K562 (cell line): ENCODE data around the gene CNOT2. TPM values are rescaled to one million over a fixed set of nuclear protein-coding genes. Genes with fewer than 3 reads are reported as not detected.
A peak's percentile ranks its signal among the peaks of the same experiment; 100 is the strongest.

ENCODE experiments used
- ATAC-seq: fragments of 200-7000 bp; cut with Tn5 transposase; 3 replicates; pipeline ENCODE4 v1.9.1; 2020; ENCODE audit warnings: moderate library complexity
- BruUV-seq: library from RNA; stranded (reverse); fragments of 400-500 nt; replicated peaks from 2 replicates; lab custom pipeline; 2021; lab: Mats Ljungman, UMichigan
- CTCF ChIA-PET: fragments of 300-600 bp; formaldehyde crosslinking; extraction: SDS; loops from one replicate; lab custom pipeline; 2021; ENCODE audit warnings: low intra/inter-chr PET ratio; lab: Yijun Ruan, JAX
- POLR2A ChIA-PET: fragments of 300-600, 350-650 bp; sonication (Branson Sonifier 250); formaldehyde crosslinking; extraction: SDS; loops from one replicate; lab custom pipeline; 2021; ENCODE audit warnings: antibody characterized with exemption, inconsistent platforms; lab: Yijun Ruan, JAX
- DNase-seq, 4 experiments: peaks; one replicate each; pipeline versions ENCODE4 v3.0.0 to v3.0.0-alpha.2; 2011 to 2018; ENCODE audit warnings: low spot score in 3 of 4, mixed read lengths in 3 of 4; ENCODE audit errors: extremely low read depth in 1 of 4
- FAIRE-seq: peaks from 2 replicates; lab custom pipeline; 2011; peaks lifted over from hg19 to GRCh38; lab: Jason Lieb, UNC
- H2AFZ ChIP-seq: 2 replicates; pipeline ENCODE4 v1.6.0; 2011; ENCODE audit warnings: low read depth, low read length, control low read depth, inconsistent platforms
- H3K27ac ChIP-seq: fragments of 200-600 bp; 3 replicates; pipeline ENCODE4 v1.8.0; 2011; ENCODE audit warnings: low read depth, mild to moderate bottlenecking, control low read depth, inconsistent platforms, low read length, moderate library complexity, mixed read lengths; ENCODE audit errors: extremely low read depth
- H3K27me3 ChIP-seq, 2 experiments: fragments of 300-600 bp in 1 of 2; 2 replicates in 1 of 2; 3 replicates in 1 of 2; pipeline versions ENCODE4 v1.6.0 to v1.8.0; 2011; ENCODE audit warnings: inconsistent platforms in 2 of 2, low read length in 2 of 2, mild to moderate bottlenecking in 1 of 2, mixed read lengths in 1 of 2, moderate library complexity in 1 of 2; ENCODE audit not compliant: control insufficient read depth in 2 of 2, insufficient read depth in 2 of 2
- H3K36me3 ChIP-seq: fragments of 300-600 bp; 3 replicates; pipeline ENCODE4 v1.8.0; 2011; ENCODE audit warnings: mild to moderate bottlenecking, low read length, inconsistent platforms; ENCODE audit not compliant: control insufficient read depth, insufficient read depth
- H3K4me1 ChIP-seq, 2 experiments: fragments of 200-600 bp in 1 of 2; replicated peaks in 1 of 2; 2 replicates in 1 of 2; 3 replicates in 1 of 2; pipeline versions ENCODE4 v1.5.1 to v1.8.0; 2011; ENCODE audit warnings: inconsistent platforms in 2 of 2, low read length in 2 of 2, mild to moderate bottlenecking in 1 of 2, mixed read lengths in 1 of 2, moderate library complexity in 1 of 2; ENCODE audit not compliant: control insufficient read depth in 2 of 2, insufficient read depth in 2 of 2
- H3K4me2 ChIP-seq: 2 replicates; pipeline ENCODE4 v1.6.1; 2011; ENCODE audit warnings: low read length, control low read depth, inconsistent platforms, mixed read lengths; ENCODE audit not compliant: insufficient read depth
- H3K4me3 ChIP-seq: fragments of 200-600 bp; sonication (generic), shearing (Covaris generic); 2 replicates; pipeline ENCODE4 v1.5.1; 2016; ENCODE audit warnings: control low read depth, inconsistent platforms
- H3K79me2 ChIP-seq: fragments of 200-600 bp; 3 replicates; pipeline ENCODE4 v1.8.0; 2011; ENCODE audit warnings: low read length, inconsistent platforms; ENCODE audit not compliant: control insufficient read depth, insufficient read depth
- H3K9ac ChIP-seq, 2 experiments: 2 replicates each; pipeline versions ENCODE4 v1.6.0 to v1.6.1; 2011; ENCODE audit warnings: low read depth in 2 of 2, low read length in 2 of 2, control low read depth in 1 of 2, inconsistent platforms in 1 of 2, mild to moderate bottlenecking in 1 of 2, mixed read lengths in 1 of 2; ENCODE audit not compliant: insufficient read depth in 1 of 2
- H3K9me1 ChIP-seq: one replicate; pipeline ENCODE4 v1.6.0; 2011; ENCODE audit warnings: inconsistent platforms, mild to moderate bottlenecking, low read length, moderate library complexity; ENCODE audit not compliant: control insufficient read depth, insufficient read depth
- H3K9me3 ChIP-seq: replicated peaks from 2 replicates; pipeline ENCODE4 v1.5.1; 2011; ENCODE audit warnings: low read depth, low read length, inconsistent platforms; ENCODE audit not compliant: control insufficient read depth, insufficient read depth
- H4K20me1 ChIP-seq: replicated peaks from 2 replicates; pipeline ENCODE4 v1.6.1; 2011; ENCODE audit warnings: low read length, inconsistent platforms, mixed read lengths; ENCODE audit not compliant: control insufficient read depth, insufficient read depth
- BHLHE40 ChIP-seq: IDR thresholded peaks from 2 replicates; pipeline ENCODE4 v1.6.1; 2011; ENCODE audit warnings: low read length, improper control_type of control experiment
- MBD1 ChIP-seq: fragments of 250-450 bp; sonication (Bioruptor Pico); IDR thresholded peaks from 2 replicates; pipeline ENCODE4 v1.8.0; 2022; ENCODE audit warnings: inconsistent platforms
- PREB ChIP-seq: sonication (generic); formaldehyde crosslinking; IDR thresholded peaks from 2 replicates; pipeline ENCODE4 v1.8.1; 2023; ENCODE audit warnings: mild to moderate bottlenecking, missing genetic modification reagents
- RBM17 ChIP-seq: fragments of 200-400 bp; formaldehyde crosslinking; IDR thresholded peaks from 2 replicates; pipeline ENCODE4 v1.6.1; 2017; ENCODE audit warnings: low read depth, mild to moderate bottlenecking, low read length, borderline replicate concordance
- RCOR1 ChIP-seq, 2 experiments: IDR thresholded peaks; 2 replicates each; pipeline ENCODE4 v1.6.1; 2012; ENCODE audit warnings: low read depth in 2 of 2, low read length in 2 of 2, borderline replicate concordance in 1 of 2, improper control_type of control experiment in 1 of 2
- SIN3A ChIP-seq, 2 experiments: fragments of 150-350 bp in 1 of 2; IDR thresholded peaks; 2 replicates each; pipeline ENCODE4 v1.6.1; 2011 to 2016; ENCODE audit warnings: borderline replicate concordance in 2 of 2, low read depth in 2 of 2, low read length in 2 of 2, mild to moderate bottlenecking in 2 of 2, moderate library complexity in 2 of 2; ENCODE audit not compliant: control insufficient read depth in 1 of 2
- SREBF2 ChIP-seq: sonication (generic); formaldehyde crosslinking; IDR thresholded peaks from 2 replicates; pipeline ENCODE4 v1.4.0; 2020; ENCODE audit warnings: mild to moderate bottlenecking, missing genetic modification reagents
- TRIM28 ChIP-seq: fragments of 450-650 bp; IDR thresholded peaks from 2 replicates; pipeline ENCODE4 v1.6.1; 2017
- ZBTB11 ChIP-seq, 3 experiments: fragments of 200-800 bp in 1 of 3; fragments of 250-450 bp in 1 of 3; fragments of 450-650 bp in 1 of 3; sonication (Bioruptor Pico) in 1 of 3; sonication (Bioruptor generic) in 1 of 3; formaldehyde crosslinking in 1 of 3; IDR thresholded peaks; 2 replicates each; pipeline versions ENCODE4 v1.6.1 to v1.8.0; 2016 to 2022; ENCODE audit warnings: mild to moderate bottlenecking in 2 of 3, missing genetic modification characterization in 2 of 3, missing compliant biosample characterization in 1 of 3, moderate library complexity in 1 of 3
- ZNF561 ChIP-seq: fragments of 450-650 bp; formaldehyde crosslinking; conservative IDR thresholded peaks from 2 replicates; pipeline ENCODE4 v1.4.0; 2020; ENCODE audit warnings: mild to moderate bottlenecking, moderate library complexity
- ZNF79 ChIP-seq: fragments of 250-450 bp; sonication (Bioruptor Pico); IDR thresholded peaks from 2 replicates; pipeline ENCODE4 v1.4.0; 2020; ENCODE audit warnings: low read depth, mild to moderate bottlenecking, moderate library complexity
- WGBS: fragments of 100-300 bp; shearing (Covaris generic); methylation state at CpG from one replicate; pipeline ENCODE4 v1.1.6; 2016; ENCODE audit warnings: low coverage, mixed read lengths; ENCODE audit not compliant: insufficient coverage; ENCODE audit errors: missing lambda C conversion rate; 5-methylcytosine and 5-hydroxymethylcytosine counted together
- in situ Hi-C: fragments of 300-500 bp; cut with MboI; formaldehyde crosslinking; loops from 4 replicates; pipeline ENCODE4 v1.15.0; 2018; ENCODE audit warnings: inconsistent platforms, mixed read lengths
- intact Hi-C: fragments of 100-400 bp; cut with micrococcal nuclease; formaldehyde crosslinking; loops from 2 replicates; pipeline ENCODE4 v1.14.2; 2022
- polyA plus RNA-seq, 8 experiments: library from polyadenylated mRNA; depleted of rRNA in 4 of 8; stranded (reverse) in 5 of 8; unstranded in 3 of 8; fragments of >200 nt; fragmentation: Nextera tagmentation in 2 of 8; fragmentation: Illumina TruSeq in 1 of 8; extraction: Ambion mirVana in 2 of 8; extraction: Trizol in 1 of 8; gene quantifications; 2 replicates each; pipeline versions ENCODE4 v1.2.1 to v1.2.3, GENCODE V29; 2011 to 2014; ENCODE audit warnings: inconsistent platforms in 1 of 8, missing spikeins in 1 of 8
- total RNA-seq, 7 experiments: library from RNA; depleted of rRNA in 6 of 7; stranded (reverse); fragments of >200 nt in 6 of 7; fragmentation: Illumina TruSeq in 2 of 7; extraction: Trizol in 2 of 7; gene quantifications; 2 replicates each; pipeline versions ENCODE4 v1.2.1 to v1.2.3, GENCODE V29; 2011 to 2021; ENCODE audit warnings: low replicate concordance in 1 of 7

CNOT2 gene
- total and polyA plus RNA-seq, 9 of the 15 experiments (the other 6 are each of a cell fraction or from before 2014, with no cell fraction given), result 43.6 to 119 (median 84.4) TPM

GRCh38 chr12:70246580-70246979 is 3.3 kb downstream of the CNOT2 start (continued):
- no peak for TF ChIP-seq ZBTB11 (CRISPR knock-in tag; IDR thresholded peaks at IDR 0.05)
- TF ChIP-seq SREBF2 (CRISPR knock-in tag), result no peak

- peaks cover 3 to 29% of the 10 kb centered on the region in 2 experiments; a peak in 4 of 5 replicates for H3K4me1 ChIP-seq
- no peak for TF ChIP-seq SIN3A (IDR thresholded peaks at IDR 0.05; ENCODE audit: borderline replicate concordance in 2 of 2, control insufficient read depth in 1 of 2, low read depth in 2 of 2, low read length in 2 of 2)
- TF ChIP-seq TRIM28, result no peak
- no peak for TF ChIP-seq RBM17
- TF ChIP-seq ZNF561, result no peak
- TF ChIP-seq ZNF79 (CRISPR knock-in tag), result no peak
- no peak for TF ChIP-seq PREB
- TF ChIP-seq RCOR1 (IDR thresholded peaks at IDR 0.05; ENCODE audit: borderline replicate concordance in 1 of 2, low read depth in 2 of 2, low read length in 2 of 2), result no peak
- TF ChIP-seq MBD1 (CRISPR knock-in tag), result no peak
- no peak for TF ChIP-seq BHLHE40
Measured at GRCh38 chr12:70247653-70248199, 4.5 kb downstream of the CNOT2 start.

More at GRCh38 chr12:70247653-70248199, 4.5 kb downstream of the CNOT2 start:
- ATAC-seq (no peak), DNase-seq (no peak), FAIRE-seq (peak; percentile 67)
- Histone ChIP-seq H3K9me1 (no peaks in the 10 kb centered on the region), H4K20me1 (peaks cover 14% of the 10 kb centered on the region; the same call in 1 of the 2 replicates), H3K27ac (0 out of 3 replicates have a peak overlapping the region, but pooled peaks have one; percentile 11), H3K9ac (no peak overlapping the region), H3K4me3 (no peak overlapping the region), H3K9me3 (no peaks in the 10 kb centered on the region), H3K27me3 (no peaks in the 10 kb centered on the region), H3K4me2 (no peak overlapping the region), H2AFZ (no peak overlapping the region), H3K36me3 (peaks cover 28% of the 10 kb centered on the region), H3K79me2 (peaks cover 99% of the 10 kb centered on the region)
- no TSS peak for BruUV-seq
- 65% methylated on average over 2 of the region's 2 CpGs for WGBS
- intact Hi-C loops (loop anchor here (10.0 kb wide), 1 partner anchor 117 kb away; the partner anchor contains the start of gene KCNMB4), in situ Hi-C loops (no loop called here)
- CTCF ChIA-PET, result no interaction called here
- POLR2A ChIA-PET, result no interaction called here
